Activated CD4-positive, alpha-beta T cell treated with anti-CD3 and anti-CD28 coated beads, Interleukin-2, amount 10 ng/mL, durations not matched to agents 7 days and 5 days (primary cell): ENCODE results near the gene TIMM10. TPM values are rescaled to one million over a fixed set of nuclear protein-coding genes. Genes with fewer than 3 reads are reported as not detected.

Experiments used
- CTCF ChIA-PET: fragments of 350-600 bp; sonication (Branson Sonifier 250); formaldehyde crosslinking; loops from one replicate; lab custom pipeline; 2021; ENCODE audit warnings: antibody characterized with exemption; lab: Charles Lee
- POLR2A ChIA-PET: fragments of 350-600 bp; sonication (Branson Sonifier 250); formaldehyde crosslinking; loops from one replicate; lab custom pipeline; 2021; ENCODE audit warnings: antibody characterized with exemption; lab: Charles Lee
- DNase-seq: peaks from one replicate; pipeline ENCODE4 v3.0.0-alpha.2; 2020
- H3K27ac Mint-ChIP-seq: one replicate; pipeline ENCODE4 v1.8.0; 2021; ENCODE audit warnings: mild to moderate bottlenecking, moderate library complexity, mixed read lengths
- H3K27me3 Mint-ChIP-seq: one replicate; pipeline ENCODE4 v1.8.0; 2021; ENCODE audit warnings: mixed read lengths
- H3K36me3 Mint-ChIP-seq: one replicate; pipeline ENCODE4 v1.8.0; 2021; ENCODE audit warnings: low read depth, mixed read lengths
- H3K4me1 Mint-ChIP-seq: one replicate; pipeline ENCODE4 v1.8.0; 2021; ENCODE audit warnings: mixed read lengths
- H3K4me3 Mint-ChIP-seq: one replicate; pipeline ENCODE4 v1.8.0; 2021; ENCODE audit warnings: mild to moderate bottlenecking, moderate library complexity, mixed read lengths
- H3K9me3 Mint-ChIP-seq: one replicate; pipeline ENCODE4 v1.8.0; 2021; ENCODE audit warnings: mixed read lengths
- total RNA-seq, 2 experiments: library from RNA; stranded (reverse); gene quantifications; one replicate each; pipeline ENCODE4 v1.2.3, GENCODE V29; 2021

Gene TIMM10
- total RNA-seq, 2 experiments from 2014 or later, result 87.3 to 97.7 TPM

GRCh38 chr11:57500515-57500914, 30.0 kb downstream of the TIMM10 start:
- ChIA-PET POLR2A (no interaction called here), CTCF (interaction anchor here (0.9 to 1.2 kb wide), 3 partner anchors 9 to 137 kb away, joined by 3 to 5 read pairs (median 4); no protein-coding TSS in a partner anchor)
- peak overlapping the region; percentile 55 for H3K27ac Mint-ChIP-seq
- no peak for DNase-seq
- H3K4me3 Mint-ChIP-seq, result no peak overlapping the region
- peaks cover 7% of the 10 kb centered on the region for H3K4me1 Mint-ChIP-seq
- no peaks in the 10 kb centered on the region for H3K9me3 Mint-ChIP-seq
- H3K27me3 Mint-ChIP-seq, result no peaks in the 10 kb centered on the region
- H3K36me3 Mint-ChIP-seq, result peaks cover 7% of the 10 kb centered on the region

DNA sequence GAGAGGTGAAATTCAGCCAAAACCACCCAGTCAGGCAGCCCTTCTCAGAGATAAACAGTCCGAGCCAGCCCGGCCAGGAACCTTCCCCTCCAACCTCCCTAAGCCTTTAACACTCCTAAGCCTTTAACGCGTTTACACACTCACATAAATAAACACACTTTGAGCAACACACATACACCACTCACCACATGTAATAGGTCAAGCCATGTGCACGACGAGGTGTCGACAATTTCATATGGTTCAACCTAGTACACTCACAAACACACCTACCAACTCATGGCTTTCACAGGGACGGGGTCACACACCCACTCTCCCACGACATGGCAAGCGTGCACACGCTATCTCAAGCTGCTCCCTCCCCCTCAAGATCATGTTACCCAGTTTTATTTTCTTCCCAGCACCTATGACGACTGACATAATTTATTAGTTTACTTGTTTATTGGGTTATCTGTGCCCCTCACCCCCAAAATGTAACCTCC, 30.5 kb downstream of the TIMM10 start:
- Mint-ChIP-seq H3K27ac (no peak overlapping the region), H3K4me3 (no peak overlapping the region), H3K27me3 (no peaks in the 10 kb centered on the region), H3K9me3 (no peaks in the 10 kb centered on the region), H3K36me3 (peaks cover 7% of the 10 kb centered on the region), H3K4me1 (peaks cover 7% of the 10 kb centered on the region)
- DNase-seq, result no peak
- CTCF ChIA-PET, result interaction anchor here (0.9 to 1.2 kb wide), 2 partner anchors 9 to 27 kb away, joined by 4 to 5 read pairs; no protein-coding TSS in a partner anchor
- POLR2A ChIA-PET, result interaction anchor here (0.6 kb wide), 1 partner anchor 20 kb away, joined by 5 read pairs; no protein-coding TSS in a partner anchor

DNA sequence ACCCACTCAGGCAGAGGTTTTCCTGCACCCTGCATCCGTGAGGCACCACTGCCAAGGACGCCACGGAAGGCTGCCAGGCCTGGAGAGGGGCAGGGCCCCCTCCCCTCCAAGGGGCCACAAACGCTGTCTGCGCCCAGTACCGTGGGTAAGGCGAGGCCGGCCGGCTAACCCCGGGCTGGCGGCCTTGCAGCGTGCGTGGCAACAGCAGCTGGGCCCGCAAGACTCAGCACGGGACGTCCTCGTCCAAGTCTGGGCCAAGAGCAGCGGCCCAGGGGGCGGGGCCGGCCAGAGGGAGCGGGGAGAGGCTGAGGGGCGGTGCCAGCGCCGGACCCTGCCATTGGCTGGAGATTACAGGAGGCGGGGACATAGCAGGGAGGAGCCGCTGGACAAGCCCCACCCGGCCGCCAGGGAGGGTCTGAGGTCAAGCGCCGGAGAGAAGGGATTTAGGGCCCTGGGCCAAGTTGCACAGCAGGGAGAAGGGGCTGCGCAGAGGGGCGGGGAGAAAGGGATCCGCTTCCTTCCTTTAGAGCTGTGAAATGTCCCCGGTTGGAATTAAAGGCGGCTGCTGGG, 31.1 kb downstream of the TIMM10 start:
- Mint-ChIP-seq H3K4me1 (peaks cover 7% of the 10 kb centered on the region), H3K27ac (no peak overlapping the region), H3K27me3 (no peaks in the 10 kb centered on the region), H3K9me3 (no peaks in the 10 kb centered on the region), H3K4me3 (no peak overlapping the region), H3K36me3 (peaks cover 7% of the 10 kb centered on the region)
- CTCF ChIA-PET, result interaction anchor here (0.9 to 1.2 kb wide), 3 partner anchors 8 to 27 kb away, joined by 4 to 5 read pairs (median 4); no protein-coding TSS in a partner anchor
- peak; percentile 40 for DNase-seq
- POLR2A ChIA-PET, result interaction anchor here (0.6 kb wide), 1 partner anchor 21 kb away, joined by 5 read pairs; no protein-coding TSS in a partner anchor

- Mint-ChIP-seq H3K9me3 (no peaks in the 10 kb centered on the region), H3K27ac (no peak overlapping the region), H3K27me3 (no peaks in the 10 kb centered on the region), H3K36me3 (peaks cover 11% of the 10 kb centered on the region), H3K4me3 (no peak overlapping the region), H3K4me1 (peaks cover 12% of the 10 kb centered on the region)
- CTCF ChIA-PET, result interaction anchor here (0.6 to 1.4 kb wide), 3 partner anchors 28 to 49 kb away, joined by 3 to 4 read pairs (median 4); no protein-coding TSS in a partner anchor
- no peak for DNase-seq
- POLR2A ChIA-PET, result no interaction called here
Measured at GRCh38 chr11:57498540-57498939, 32.0 kb downstream of the TIMM10 start.

DNA sequence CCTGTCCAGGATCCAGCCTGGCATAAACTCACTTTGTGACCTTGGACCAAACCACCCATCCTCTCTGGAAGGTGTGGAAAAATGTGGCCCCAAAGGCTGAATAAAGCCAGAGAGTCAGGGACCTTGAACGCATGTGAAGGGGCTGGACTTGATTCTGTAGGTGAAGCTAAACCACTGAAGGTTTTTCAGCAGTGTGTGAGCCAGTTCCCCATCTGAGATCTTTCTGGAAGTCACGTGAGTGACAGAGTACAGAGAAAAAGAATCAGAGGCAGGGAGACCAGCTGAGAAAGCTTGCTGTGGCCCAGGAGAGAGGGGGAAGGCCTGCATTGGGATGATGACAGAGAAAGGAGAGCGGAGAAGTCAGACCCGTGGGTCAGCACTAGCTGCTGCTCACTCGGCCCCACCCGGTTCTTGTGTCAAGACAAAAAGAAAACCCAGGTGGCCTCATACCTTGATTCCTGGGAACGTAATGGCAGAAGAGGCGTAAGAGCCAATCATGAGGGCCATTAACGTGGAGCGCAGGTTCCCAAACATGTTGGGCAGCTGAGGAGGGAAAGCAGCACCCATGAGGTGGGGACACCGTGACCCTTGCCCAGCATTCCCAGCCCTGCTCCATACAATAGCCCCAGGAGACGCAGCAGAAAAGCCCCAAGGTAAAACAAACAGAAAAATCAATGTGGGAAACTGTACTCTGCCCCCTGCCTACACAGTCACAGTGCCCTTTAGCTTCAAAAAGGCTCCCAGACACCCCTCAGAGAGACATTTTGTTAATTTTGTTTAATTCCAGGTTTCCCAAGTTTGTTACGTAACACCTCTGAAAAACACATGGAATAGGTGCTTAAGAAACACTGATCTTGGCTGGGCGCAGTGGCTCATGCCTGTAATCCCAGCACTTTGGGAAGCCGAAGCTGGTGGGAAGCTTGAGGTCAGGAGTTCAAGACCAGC, 33.0 kb downstream of the TIMM10 start:
- POLR2A ChIA-PET, result interaction anchor here (0.5 kb wide), 1 partner anchor 26 kb away, joined by 3 read pairs; no protein-coding TSS in a partner anchor
- peak overlapping the region; percentile 65 for H3K27ac Mint-ChIP-seq

DNA sequence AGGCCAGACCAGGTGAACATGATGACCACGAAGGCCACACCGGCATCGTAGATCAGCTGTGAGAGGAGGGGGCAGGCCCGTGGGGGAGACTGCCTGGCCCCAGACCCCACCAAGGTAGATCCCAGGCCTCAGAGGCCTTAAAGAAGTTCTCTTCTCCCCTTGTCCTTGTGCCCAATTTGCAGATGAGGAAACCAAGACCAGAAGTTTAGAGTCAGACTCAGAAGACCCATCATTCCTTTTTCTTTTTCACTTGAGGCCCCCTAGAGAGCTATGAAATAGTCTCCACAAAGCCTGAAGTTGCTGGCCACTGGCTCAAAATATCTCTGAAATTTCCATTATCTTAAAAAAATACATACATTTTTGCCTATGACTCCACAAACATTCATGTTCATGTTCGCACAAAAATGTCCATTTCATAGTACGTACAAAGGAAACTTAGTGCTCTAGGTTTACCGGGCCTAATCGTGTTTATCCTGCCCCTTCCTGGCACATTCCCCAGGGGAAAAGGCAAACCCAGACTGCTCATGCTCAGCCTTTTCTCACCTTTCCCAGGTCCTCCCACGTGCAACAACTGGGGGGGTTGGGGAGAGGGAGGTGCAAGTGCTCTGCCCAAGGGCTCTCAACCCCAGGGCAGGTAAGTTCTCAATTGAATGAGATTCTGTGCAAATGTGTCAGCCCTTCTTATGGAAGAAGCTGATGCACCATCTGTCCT, 34.3 kb downstream of the TIMM10 start:
- ChIA-PET CTCF (interaction anchor here (0.6 to 1.7 kb wide), 4 partner anchors 15 to 246 kb away, joined by 3 to 4 read pairs (median 4); no protein-coding TSS in a partner anchor), POLR2A (no interaction called here)
- Mint-ChIP-seq H3K27ac (peak overlapping the region; percentile 1), H3K27me3 (no peaks in the 10 kb centered on the region), H3K36me3 (peaks cover 12% of the 10 kb centered on the region), H3K9me3 (no peaks in the 10 kb centered on the region), H3K4me1 (peaks cover 17% of the 10 kb centered on the region), H3K4me3 (no peak overlapping the region)
- no peak for DNase-seq

More for the DNA sequence above, 33.0 kb downstream of the TIMM10 start:
- Mint-ChIP-seq H3K9me3 (no peaks in the 10 kb centered on the region), H3K36me3 (peaks cover 12% of the 10 kb centered on the region), H3K4me1 (peaks cover 17% of the 10 kb centered on the region), H3K27me3 (no peaks in the 10 kb centered on the region), H3K4me3 (no peak overlapping the region)
- DNase-seq, result no peak
- CTCF ChIA-PET, result interaction anchor here (0.9 to 1.7 kb wide), 6 partner anchors 13 to 144 kb away, joined by 3 to 4 read pairs (median 4); partner anchors contain the start of gene RTN4RL2

- peak; percentile 78 for DNase-seq
- Mint-ChIP-seq H3K27me3 (no peaks in the 10 kb centered on the region), H3K4me3 (no peak overlapping the region), H3K4me1 (peaks cover 10% of the 10 kb centered on the region), H3K9me3 (no peaks in the 10 kb centered on the region), H3K27ac (peak overlapping the region; percentile 79), H3K36me3 (peaks cover 10% of the 10 kb centered on the region)
- ChIA-PET CTCF (interaction anchor here (0.5 to 3.0 kb wide), 30 partner anchors 8 to 159 kb away, joined by 3 to 50 read pairs (median 6); partner anchors contain the start of genes RTN4RL2, SLC43A1, SLC43A3 and SMTNL1), POLR2A (interaction anchor here (0.6 to 1.1 kb wide), 3 partner anchors 9 to 148 kb away, joined by 3 read pairs; no protein-coding TSS in a partner anchor)
Measured at GRCh38 chr11:57493507-57494503, 36.7 kb downstream of the TIMM10 start.

DNA sequence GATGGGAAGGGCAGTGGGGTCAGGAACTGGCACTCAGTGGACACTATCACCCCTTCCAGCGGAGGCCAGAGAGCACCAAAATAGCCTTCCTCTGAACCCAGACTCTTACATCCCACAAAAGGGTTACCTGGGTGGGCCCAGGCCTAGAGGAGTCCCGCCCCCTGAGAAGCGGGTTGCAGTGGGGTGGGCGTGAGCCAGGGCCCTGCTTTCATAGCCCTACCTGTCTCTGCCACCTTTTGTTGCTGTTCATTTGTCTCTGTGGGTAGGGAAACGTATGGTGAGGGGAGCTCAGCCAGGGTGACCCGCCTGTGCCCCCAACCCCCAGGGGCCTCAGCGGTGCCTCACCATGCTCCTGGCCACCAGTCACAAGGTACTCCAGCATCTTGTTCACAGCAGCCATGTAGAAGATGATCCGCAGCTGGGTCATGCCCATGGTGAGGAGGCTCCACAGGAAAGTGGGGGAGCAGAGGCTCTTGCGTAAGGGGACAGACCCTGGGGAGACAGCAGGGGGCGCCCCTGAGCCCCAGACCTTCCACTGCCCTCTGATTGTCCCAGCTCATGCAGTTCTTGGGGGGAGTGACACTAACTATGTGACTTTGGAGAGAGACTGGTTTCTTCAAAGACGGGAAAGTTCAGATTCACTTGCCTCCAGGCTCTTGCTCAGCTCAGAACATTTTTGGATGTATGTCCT, 39.0 kb downstream of the TIMM10 start:
- H3K27ac Mint-ChIP-seq, result no peak overlapping the region
- H3K36me3 Mint-ChIP-seq, result peaks cover 12% of the 10 kb centered on the region
- H3K9me3 Mint-ChIP-seq, result no peaks in the 10 kb centered on the region
- no peak overlapping the region for H3K4me3 Mint-ChIP-seq
- H3K27me3 Mint-ChIP-seq, result no peaks in the 10 kb centered on the region
- DNase-seq, result peak; percentile 65
- CTCF ChIA-PET, result interaction anchor here (0.6 to 2.4 kb wide), 19 partner anchors 8 to 152 kb away, joined by 3 to 15 read pairs (median 4); partner anchors contain the start of genes RTN4RL2 and SLC43A1
- peaks cover 10% of the 10 kb centered on the region for H3K4me1 Mint-ChIP-seq
- POLR2A ChIA-PET, result interaction anchor here (0.9 kb wide), 1 partner anchor 35 kb away, joined by 3 read pairs; no protein-coding TSS in a partner anchor

GRCh38 chr11:57490456-57491248, 39.9 kb downstream of the TIMM10 start:
- Mint-ChIP-seq H3K4me3 (no peak overlapping the region), H3K4me1 (peaks cover 10% of the 10 kb centered on the region), H3K36me3 (peaks cover 12% of the 10 kb centered on the region), H3K9me3 (no peaks in the 10 kb centered on the region), H3K27ac (no peak overlapping the region), H3K27me3 (no peaks in the 10 kb centered on the region)
- CTCF ChIA-PET, result interaction anchor here (0.6 to 2.3 kb wide), 15 partner anchors 7 to 153 kb away, joined by 3 to 9 read pairs (median 4); partner anchors contain the start of genes RTN4RL2 and SLC43A1
- POLR2A ChIA-PET, result no interaction called here
- DNase-seq, result no peak
